PC-9 (cell line): ENCODE data around the gene NYNRIN.

Source experiments
- EZH2 ChIP-seq: fragments of 200-600 bp; sonication (generic); IDR thresholded peaks from 2 replicates; pipeline ENCODE4 v1.8.0; 2017; ENCODE audit warnings: antibody characterized with exemption, low read depth
- TF ChIP-seq, protein P1 (sequence below): fragments of 200-600 bp; sonication (generic); conservative IDR thresholded peaks from 2 replicates; pipeline ENCODE4 v1.6.1; 2017; ENCODE audit warnings: mixed run types, antibody characterized with exemption, mild to moderate bottlenecking, moderate library complexity

DNA sequence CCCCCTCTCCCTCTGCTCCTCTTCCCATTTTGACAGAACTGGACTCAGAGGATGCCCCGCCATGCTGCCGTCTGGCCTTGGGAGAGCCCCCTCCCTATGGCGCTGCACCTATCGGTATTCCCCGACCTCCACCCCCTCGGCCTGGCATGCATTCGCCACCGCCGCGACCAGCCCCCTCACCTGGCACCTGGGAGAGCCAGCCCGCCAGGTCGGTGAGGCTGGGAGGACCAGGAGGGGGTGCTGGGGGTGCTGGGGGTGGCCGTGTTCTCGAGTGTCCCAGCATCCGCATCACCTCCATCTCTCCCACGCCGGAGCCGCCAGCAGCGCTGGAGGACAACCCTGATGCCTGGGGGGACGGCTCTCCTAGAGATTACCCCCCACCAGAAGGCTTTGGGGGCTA lies 29.3 kb upstream of the NYNRIN start:
- no peak for TF ChIP-seq EZH2
- TF ChIP-seq, protein P1, sequence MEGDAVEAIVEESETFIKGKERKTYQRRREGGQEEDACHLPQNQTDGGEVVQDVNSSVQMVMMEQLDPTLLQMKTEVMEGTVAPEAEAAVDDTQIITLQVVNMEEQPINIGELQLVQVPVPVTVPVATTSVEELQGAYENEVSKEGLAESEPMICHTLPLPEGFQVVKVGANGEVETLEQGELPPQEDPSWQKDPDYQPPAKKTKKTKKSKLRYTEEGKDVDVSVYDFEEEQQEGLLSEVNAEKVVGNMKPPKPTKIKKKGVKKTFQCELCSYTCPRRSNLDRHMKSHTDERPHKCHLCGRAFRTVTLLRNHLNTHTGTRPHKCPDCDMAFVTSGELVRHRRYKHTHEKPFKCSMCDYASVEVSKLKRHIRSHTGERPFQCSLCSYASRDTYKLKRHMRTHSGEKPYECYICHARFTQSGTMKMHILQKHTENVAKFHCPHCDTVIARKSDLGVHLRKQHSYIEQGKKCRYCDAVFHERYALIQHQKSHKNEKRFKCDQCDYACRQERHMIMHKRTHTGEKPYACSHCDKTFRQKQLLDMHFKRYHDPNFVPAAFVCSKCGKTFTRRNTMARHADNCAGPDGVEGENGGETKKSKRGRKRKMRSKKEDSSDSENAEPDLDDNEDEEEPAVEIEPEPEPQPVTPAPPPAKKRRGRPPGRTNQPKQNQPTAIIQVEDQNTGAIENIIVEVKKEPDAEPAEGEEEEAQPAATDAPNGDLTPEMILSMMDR: no peak
